ENCODE results near the gene KBTBD4.

KBTBD4 gene

DNA sequence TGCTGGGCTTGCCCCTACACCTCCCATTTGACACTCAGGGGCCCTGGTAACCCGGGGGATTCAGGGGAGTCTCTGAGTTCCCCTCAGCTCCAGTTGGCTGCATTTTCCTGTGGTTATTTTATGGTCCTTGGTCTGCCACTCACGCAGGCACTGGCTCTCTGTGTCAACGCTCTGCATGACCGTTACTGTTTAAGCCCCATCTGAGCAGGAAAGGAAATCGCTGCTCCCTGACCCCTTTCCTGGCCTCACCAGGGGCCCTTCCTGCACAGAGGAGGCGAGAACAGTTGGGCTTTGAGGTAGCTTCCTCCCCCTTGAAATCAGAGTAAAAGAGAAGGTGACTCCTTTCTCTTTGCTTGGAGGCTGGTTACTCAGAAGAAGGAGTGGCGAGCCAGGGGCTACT is 13.0 kb upstream of the KBTBD4 start:
- intact Hi-C loops (cut with DNase I): no loop called here
- no peak for DNase-seq

DNA sequence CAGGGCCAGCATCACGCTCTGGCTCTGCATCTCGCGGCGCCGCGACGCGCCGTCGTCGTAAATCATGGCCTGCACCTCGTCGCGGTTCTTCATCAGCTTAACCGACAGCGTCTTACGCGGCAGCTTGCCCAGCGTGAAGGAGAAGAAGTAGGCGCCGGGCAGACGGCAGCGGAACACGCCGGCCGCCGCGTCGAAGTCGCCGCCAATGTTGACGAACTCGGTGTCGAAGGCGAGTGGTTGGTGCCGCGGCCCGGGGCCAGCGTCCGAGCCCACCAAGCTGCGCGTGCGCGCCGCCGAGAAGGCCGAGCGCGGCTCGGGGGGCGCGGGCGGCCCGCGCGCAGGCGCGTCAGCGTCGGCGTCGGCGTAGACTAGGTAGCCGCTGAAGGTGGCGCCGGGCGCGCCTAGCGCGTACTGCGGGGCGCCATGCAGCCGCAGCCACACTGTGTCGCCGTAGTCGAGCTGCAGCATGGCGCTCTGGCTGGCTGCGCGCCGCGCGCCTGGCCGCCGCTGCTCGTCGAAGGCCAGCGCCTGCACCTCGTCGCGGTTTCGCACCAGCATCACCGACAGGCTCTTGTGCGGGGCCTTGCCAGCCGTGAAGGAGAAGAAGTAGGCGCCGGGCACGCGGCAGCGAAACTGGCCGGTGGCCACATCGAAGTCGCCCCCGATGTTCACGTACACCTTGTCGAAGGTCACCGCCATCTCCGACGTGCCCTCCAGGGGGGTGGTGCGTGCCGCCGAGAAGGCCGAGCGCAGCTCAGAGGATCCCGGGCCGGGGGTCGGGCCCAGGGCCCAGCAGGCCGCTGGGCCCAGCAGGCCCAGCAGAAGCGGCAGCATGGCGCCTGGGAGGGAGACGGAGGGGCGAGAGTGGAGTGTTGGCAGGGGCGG is 11.4 kb upstream of the KBTBD4 start:
- peak in 1 of 10 donors; percentile 59 for DNase-seq
- intact Hi-C loops (cut with DNase I): no loop called here

DNA sequence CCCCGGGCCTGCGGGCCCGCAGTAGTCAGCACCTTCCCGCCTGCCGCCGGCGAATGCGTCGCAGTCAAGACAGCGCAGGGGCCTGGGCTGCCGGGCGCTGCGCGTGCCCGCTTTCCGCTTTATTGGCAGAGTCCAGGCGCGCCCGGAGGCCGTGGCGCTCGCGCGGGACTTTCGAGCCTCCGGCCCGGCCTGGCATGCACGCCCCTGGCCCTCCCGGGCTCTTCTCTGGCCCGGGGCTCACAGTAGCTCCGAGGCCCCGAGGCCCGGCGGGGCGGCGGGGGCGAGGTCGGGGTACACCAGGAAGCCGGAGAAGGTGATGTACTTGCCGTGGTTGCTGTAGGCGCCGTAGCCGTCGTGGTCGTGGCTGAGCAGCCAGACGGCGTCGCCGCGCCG is 10.8 kb upstream of the KBTBD4 start:
- peak in 1 of 10 donors; percentile 67 for DNase-seq
- intact Hi-C loops (cut with DNase I): no loop called here

DNA sequence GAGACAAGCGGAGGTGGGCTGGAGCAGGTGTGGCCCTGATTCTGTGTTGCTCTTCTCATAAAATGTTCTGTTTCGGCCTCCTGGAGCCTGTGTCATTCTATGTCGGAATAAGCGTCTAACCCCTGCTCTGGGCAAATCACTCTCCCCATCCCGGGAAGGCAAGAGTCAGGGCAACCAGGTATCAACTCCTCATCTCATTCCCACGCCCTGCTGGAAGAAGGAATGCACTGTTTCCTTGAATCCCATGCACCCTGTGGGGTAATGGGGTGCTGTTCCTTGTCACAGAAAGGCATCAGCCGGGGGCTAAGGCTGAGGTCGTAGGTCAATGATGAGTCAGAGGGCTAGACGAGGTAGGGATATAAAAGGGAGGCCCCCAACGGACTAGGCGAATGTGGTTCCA is 10.3 kb upstream of the KBTBD4 start:
- peak in 1 of 10 donors; percentile 20 for DNase-seq
- intact Hi-C loops (cut with DNase I): no loop called here

DNA sequence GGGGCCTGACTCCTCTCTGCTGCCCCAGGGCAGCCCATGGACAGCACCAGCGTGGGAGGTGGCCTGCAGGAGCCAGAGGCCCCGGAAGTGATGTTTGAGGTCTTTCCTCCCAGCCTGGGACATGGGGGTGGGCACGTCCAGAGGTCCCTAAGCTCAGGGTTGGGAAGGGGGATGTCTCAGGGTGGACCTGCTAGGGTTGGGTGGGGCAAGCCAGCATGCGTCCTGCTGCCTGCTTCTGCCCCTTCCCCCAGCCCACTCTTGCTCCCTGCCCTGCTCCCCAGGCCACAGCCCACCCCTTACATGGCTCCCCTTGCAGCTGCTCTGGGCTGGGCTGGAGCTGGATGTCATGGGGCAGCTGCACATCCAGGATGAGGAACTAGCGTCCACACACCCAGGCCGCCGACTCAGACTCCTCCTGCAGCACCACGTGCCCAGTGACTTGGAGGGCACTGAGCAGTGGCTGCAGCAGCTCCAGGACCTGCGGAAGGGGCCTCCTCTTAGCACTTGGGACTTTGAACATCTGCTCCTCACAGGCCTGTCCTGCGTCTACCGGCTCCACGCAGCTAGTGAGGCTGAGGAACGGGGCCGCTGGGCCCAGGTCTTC is 9.1 kb upstream of the KBTBD4 start:
- DNase-seq: peak in 4 of 10 donors; percentile 50 to 92 (median 65)
- intact Hi-C loops (cut with DNase I): no loop called here

DNA sequence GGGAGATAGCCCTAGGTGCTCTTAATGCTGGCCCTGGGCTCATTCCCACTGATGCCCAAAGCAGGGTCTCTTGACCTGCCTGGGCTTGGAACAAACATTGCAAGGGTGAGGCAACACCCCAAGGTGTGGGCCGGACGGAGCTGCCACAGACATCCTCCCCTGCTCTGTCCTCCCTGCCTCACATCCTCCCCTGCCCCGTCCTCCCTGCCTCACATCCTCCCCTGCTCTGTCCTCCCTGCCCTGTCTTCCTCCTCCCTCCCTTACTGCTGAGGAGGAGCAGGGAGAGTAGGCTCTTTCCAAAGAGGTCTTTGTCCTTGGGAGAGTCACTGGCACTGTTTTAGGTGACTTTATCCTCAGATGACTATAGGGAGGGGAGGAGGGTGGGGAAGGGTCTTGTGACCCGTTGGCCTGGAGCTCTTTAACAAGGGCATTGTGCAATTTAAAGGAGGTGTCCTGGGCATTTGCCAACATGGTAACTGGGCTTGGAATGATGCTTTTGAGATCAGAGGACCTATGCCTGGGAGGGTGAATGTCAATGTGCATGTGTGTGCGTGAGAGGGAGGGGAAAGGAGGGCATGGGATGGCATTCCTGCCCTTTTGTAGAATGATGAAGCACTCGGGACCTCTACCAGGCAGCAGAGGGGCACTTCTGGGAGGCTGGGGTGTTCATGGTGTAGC is 8.4 kb upstream of the KBTBD4 start:
- intact Hi-C loops (cut with DNase I): no loop called here
- peak in 1 of 10 donors; percentile 37 for DNase-seq

DNA sequence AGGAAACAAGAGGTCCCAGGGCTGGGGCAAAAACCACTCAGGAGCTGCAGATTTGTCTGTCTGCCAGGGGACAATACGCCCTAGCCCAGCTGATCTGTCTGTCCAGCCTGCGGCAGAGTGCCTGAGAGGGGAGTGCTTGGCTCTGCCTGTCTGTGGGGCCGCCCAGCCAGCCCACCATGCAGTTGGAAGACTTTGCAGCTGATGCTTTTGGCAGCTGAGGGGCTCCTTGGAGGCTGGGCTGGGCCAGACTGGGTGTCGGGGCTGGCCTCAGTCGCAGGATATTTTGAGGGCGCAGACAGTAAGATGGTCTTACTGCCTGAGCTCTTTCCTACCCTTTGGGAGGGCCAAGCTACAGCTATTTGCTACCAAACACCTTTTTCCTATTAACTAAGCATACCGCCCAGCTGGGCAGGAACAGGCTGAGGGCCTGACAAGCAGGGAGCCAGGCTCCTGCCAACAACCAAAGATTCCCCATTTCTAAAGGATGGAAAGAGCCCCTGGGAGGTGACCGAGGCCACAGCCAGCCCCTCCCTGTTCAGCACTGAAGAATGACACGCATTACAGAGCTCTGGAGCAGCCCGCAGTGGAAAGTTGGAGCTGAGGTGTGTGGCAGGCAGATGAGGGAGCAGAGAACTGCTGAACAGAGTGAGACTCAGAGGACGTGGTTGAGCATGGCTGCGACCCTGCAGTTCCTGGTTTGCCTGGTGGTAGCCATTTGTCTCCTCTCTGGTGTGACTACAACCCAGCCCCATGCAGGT is 7.5 kb upstream of the KBTBD4 start, which contains the start of gene FAM180B:
Gene FAM180B (plus strand): TSS at position 581 of the 758 bp plus-strand sequence. CDS start 91 bp downstream, at position 672.
- intact Hi-C loops (cut with DNase I): no loop called here
- peak in 1 of 10 donors; percentile 72 for DNase-seq

DNA sequence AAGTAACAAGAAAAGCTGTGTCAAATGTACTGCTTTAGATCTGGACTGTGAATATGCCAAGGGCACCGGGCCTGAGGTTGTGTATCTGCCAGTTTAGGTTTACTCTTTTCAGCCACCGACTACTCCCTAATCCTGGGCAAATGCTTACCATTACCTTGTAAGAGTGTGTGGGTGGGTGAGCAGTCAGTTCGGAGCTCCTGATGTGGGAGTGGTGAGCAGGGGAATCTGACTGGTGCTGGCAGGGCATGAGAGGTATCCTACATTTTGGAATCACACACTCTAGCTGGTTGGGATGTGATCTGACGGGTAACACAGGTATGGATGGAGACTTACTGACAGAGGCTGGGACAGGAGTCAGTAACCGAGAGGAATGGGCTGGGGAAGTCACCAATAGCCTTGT is 5.1 kb upstream of the KBTBD4 start:
- intact Hi-C loops (cut with DNase I): no loop called here
- DNase-seq: peak in 1 of 10 donors; percentile 75

DNA sequence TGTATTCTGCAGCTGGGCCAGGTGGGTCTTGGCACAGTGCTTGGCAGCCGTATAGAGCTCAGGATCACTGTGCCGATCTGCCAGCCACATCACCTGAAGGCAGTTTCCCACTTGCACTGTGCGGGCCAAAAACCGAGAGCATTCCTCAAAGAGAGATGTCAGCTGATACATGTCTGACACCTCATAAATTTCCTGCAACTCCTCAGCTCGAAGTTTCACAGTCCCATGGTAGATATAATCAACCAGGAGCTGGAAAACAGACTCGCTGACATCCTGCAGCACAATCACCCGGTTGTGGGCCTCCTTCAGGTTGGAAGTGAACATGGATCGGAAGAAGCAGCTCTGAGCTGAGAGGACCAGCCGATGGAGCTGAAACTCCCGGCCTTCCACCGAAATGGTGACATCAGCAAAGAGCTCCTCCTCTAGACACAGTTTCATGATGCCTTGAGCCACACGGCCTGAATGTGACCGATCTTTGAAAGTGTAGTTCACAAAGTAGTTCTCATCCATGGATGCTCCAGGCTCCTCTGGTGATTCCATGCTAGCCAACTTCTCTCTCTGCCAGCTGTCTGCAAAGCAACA is 1.2 kb downstream of the KBTBD4 start:
- intact Hi-C loops (cut with DNase I): loop anchor here (1.0 to 10.0 kb wide), 3 partner anchors 24 to 153 kb away; partner anchors contain the start of genes CELF1, MTCH2 and PSMC3
- peak in 2 of 10 donors; percentile 66 to 68 for DNase-seq

DNA sequence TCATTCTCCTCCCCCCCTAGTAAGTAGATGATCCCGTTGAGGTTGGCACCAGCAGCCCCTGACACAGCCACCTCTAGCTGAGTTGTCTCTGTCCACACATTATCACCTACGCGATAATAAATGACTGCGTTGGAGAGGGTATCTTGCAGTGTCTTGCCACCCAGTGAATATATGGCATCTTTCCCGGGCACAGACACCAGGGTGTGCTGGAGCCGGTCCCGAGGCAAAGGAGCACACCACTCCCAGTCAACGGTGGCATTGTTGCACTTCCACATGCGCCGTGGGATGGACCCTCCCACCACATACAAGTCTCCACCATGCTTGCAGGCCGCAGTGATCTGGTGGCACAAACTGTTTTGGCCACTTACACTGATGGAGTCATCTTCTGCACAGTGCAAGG is 5.4 kb downstream of the KBTBD4 start:
- peak in 7 of 10 donors; percentile 41 to 93 (median 59) for DNase-seq
- intact Hi-C loops (cut with DNase I): loop anchor here (10.0 kb wide), 1 partner anchor 149 kb away; the partner anchor contains the start of gene PSMC3

DNA sequence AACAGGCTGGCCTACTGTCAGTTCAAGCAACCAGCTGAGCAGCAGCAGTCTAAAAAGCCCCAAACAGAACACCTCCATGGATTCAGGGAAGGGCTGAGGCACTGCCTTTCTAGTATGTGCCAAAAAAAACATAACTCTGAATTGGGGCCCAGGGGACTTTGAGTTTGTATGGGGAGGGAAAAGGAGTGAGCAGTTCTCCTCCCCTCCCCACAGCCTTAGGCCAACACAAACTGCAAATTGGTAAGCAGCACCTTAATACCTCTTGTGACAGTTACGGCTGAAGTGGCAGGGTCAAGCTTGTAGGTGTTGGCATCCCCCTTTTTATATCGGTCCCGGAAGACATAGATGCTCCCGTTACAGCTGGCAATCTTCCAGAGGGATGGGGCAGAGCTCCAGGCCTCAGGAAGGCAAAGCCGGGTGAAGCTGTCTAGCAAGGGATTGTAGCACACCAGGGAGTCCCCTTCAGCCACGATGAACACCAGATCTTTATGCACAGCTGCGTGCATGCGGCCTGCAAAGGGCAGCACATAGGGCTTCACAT is 6.0 kb downstream of the KBTBD4 start:
- peak in 3 of 10 donors; percentile 17 to 33 (median 33) for DNase-seq
- intact Hi-C loops (cut with DNase I): loop anchor here (10.0 kb wide), 1 partner anchor 148 kb away; the partner anchor contains the start of gene PSMC3

DNA sequence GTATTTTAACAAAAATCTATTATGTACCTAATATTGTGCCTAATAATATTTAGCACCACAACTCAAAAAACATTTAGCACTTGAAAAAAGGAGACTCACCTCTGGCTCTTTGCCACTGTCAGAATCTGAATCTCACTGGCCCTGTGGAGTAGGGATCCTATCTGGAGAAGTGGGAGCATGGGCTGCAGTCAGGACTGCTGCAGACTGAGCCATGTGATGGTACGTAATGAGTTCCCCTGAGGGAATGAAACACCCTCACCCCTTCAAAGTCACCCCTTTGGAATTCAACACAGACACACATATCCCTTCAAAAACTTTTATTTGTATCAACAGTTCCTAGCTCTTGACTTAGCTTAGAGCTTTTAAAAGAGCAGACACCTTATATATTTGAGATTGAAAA is 6.9 kb downstream of the KBTBD4 start:
- DNase-seq: peak in 1 of 10 donors; percentile 4
- intact Hi-C loops (cut with DNase I): loop anchor here (10.0 kb wide), 1 partner anchor 147 kb away; the partner anchor contains the start of gene PSMC3

DNA sequence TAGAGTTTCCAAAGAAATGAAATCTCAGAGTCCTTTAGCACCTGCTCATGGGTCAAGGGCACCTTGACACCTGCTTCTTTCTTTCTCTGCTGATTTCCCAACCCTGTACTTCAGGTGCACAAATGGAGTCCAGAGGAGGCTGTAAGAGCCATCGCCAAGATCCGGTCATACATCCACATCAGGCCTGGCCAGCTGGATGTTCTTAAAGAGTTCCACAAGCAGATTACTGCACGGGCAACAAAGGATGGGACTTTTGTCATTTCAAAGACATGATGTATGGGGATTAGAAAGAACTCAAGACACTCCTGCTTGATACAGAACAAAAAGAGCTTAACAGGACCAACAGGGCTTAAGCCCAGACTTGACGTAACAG is 7.4 kb downstream of the KBTBD4 start:
- intact Hi-C loops (cut with DNase I): loop anchor here (10.0 kb wide), 1 partner anchor 147 kb away; the partner anchor contains the start of gene PSMC3
- peak in 1 of 10 donors; percentile 32 for DNase-seq

DNA sequence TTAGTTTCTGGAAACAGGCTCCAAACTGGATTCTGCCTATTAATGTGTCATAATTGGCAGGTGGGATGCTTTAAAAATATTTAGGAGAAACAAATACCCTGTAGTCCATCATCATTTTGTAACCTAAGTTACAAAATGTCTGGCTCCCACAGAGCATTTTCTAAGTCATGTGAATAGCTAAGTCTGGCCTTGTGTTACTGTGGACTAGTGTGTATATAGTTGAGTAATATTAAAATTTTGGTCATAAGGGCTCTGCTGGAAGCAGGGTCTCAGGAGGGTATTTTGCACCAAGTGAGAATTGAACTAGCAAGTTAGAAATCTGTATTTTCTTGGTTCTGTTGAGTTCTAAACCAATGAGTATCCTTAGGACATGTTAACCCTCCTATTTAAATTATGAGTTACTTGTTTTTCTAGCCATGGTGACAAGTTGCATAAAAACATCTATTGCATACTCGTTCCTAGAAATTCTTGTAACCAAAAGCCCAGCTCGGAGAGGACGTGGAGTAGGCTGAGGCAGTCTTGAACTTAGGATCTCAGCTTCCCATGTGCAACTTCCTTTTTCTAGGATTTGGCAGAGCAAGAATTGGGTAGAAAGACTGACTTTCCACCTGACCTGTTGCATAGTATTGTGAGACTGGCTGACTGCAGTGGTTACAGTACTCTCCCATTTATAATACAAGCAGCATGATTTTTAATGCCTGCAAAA is 8.0 kb downstream of the KBTBD4 start:
- intact Hi-C loops (cut with DNase I): loop anchor here (10.0 kb wide), 1 partner anchor 146 kb away; the partner anchor contains the start of gene PSMC3
- DNase-seq: peak in 1 of 10 donors; percentile 3

DNA sequence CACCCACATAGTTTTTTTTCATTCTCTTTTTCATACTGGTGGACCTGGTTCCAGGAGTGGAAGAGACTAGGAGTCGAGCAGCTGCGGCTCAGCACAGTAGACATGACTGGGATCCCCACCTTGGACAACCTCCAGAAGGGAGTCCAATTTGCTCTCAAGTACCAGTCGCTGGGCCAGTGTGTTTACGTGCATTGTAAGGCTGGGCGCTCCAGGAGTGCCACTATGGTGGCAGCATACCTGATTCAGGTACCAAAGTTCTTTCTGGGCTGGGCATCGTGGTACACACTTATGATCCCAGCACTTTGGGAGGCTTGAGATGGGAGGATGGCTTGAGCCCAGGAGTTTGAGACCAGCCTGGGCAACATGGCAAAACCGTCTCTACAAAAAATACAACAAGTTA is 9.1 kb downstream of the KBTBD4 start:
- DNase-seq: peak in 2 of 10 donors; percentile 31 to 53
- intact Hi-C loops (cut with DNase I): loop anchor here (10.0 kb wide), 1 partner anchor 145 kb away; the partner anchor contains the start of gene PSMC3

DNA sequence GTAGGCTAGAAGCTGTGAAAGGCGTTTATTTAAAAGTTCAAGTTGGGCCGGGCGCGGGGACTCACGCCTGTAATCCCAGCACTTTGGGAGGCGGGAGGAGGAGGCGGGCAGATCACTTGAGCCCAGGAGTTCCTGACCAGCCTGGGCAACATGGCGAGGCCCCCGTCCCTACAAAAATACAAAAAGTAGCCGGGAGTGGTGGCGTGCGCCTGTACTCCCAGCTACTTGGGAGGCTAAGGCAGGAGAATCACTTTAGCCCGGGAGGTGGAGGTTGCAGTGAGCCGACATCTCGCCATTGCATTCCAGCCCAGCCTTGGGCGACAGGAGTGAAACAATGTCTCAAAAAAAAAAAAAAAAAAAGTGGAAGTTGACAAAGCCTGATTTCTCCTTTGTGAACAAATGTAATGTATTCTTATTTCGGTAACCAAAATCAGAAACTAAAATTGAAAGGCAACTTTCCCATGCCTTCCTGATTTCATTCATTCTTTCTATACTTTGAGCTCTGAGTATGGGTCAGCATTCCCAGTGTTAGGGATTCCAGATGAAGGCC is 12.5 kb downstream of the KBTBD4 start:
- intact Hi-C loops (cut with DNase I): no loop called here
- DNase-seq: peak in 2 of 10 donors; percentile 39 to 70

DNA sequence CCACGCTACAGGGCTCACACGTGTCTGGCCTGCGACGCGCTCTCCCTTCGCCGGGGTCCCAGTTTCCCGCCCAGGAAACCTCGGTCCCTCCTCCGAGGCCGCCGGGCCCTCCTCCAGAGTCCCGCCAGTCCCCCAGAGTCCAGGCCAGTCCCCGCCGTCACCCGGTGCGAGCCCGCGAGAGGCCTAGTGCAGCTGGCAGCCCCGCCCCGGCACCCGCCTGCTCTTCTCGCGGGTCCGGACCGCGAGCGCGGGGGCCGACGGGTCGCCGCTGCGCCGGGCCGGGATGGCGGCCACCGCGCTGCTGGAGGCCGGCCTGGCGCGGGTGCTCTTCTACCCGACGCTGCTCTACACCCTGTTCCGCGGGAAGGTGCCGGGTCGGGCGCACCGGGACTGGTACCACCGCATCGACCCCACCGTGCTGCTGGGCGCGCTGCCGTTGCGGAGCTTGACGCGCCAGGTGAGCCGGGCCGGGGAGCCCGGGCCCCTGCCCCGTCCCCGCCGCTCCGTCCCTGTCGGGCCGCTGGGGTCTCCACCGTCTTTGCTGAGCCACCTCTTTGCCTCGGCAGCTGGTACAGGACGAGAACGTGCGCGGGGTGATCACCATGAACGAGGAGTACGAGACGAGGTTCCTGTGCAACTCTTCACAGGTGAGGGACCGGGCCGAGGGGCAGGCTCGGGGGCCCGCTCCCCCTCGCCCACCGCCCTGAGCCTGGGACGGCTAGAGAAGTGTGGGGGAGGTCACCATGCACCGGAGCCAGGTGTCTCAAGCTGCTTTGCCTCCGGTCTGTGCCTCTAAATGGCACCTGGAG is 13.2 kb downstream of the KBTBD4 start, which contains the start of gene PTPMT1:
Gene PTPMT1 (plus strand): TSS at position 260 of the 809 bp plus-strand sequence. CDS start 24 bp downstream, at position 284.
- DNase-seq: peak in 9 of 10 donors; percentile 45 to 94 (median 66)
- intact Hi-C loops (cut with DNase I): no loop called here
